COLO668 (cell line): ENCODE measurements around the gene ITGBL1.

Experiments
- DNase-seq: peaks from one replicate; lab custom pipeline; 2025; ENCODE audit not compliant: unreplicated experiment; lab: John Stamatoyannopoulos, UW

The ITGBL1 gene

DNA sequence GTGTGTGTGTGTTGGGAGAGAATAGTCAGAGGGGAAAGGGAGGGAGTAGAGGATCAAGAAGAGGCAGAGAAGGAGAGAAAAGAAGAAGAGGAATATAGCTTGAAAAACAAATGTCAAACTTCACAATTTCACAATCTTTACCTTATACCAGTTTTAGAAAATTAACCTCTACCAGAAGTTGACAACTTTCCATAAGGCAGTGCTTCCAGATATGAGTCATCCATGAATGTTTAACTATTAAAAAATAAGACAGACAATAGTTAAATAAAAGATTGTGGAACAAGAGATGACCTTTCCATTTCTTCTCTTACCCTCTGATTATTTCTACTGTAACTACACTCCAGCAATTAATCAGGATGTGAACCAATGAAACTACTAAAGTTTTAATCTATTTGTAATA, 229.4 kb downstream of the ITGBL1 start:
- DNase-seq, result no peak

DNA sequence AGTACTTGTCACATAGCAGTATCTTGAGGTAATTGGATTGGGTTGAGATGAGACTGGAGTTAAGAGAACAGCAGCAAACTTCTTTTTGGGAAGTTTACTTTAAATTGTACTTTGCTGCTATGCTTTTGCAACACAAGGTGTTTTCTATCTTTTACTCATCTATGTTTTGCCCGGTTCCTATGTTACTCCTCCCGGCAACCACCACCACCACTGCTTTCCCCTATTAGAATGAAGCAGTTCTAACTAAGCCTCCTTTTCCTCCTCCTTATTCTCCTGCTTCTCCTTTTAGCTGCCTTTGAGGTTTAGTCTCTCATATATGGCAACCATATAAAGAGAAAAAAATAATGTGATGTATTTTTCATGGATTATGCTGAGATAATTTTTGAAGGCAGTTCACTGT, 233.5 kb downstream of the ITGBL1 start:
- DNase-seq, result no peak

DNA sequence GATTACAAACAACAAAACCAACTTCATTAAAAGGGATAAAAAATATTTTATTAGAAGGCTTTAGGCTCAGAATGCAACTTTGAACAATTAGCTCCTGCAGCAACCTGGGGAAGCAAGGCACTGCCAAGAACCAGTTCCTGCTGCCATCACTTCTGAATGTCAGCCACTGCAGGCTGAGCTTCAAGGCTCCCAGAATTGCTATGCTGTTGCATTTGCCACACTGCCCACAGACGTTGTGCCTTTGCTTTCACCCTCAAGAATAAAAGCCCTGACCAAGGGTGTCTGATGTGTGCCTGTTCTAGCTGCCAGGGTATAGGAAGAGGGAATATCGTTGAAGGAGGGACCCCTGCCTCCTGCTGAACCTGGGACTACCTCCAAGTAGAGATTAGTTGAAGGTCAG, 238.4 kb downstream of the ITGBL1 start:
- no peak for DNase-seq

DNA sequence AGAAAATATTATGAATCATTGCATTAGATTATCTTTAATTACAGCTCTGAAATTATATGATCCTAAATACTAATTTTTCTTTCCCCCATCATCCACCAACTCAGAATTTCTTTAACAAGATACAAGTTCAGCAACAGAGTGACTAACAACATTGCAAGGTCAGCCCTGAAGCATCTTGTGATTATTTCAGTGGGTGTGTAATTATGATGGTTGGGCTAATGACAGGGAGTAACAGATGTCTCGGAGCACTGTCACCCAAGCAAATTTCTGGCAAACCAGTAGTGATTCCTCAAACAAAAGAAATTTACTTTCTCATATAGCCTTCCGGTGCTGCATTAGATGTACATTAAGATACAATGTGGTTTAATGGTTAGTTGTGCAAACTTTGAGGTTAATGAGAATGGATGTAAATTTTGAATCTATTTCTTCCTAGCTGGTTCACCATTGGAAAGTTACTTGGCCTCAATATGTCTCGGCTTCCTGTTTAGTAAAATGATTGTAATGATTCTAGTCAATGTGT, 238.9 kb downstream of the ITGBL1 start:
- no peak for DNase-seq

DNA sequence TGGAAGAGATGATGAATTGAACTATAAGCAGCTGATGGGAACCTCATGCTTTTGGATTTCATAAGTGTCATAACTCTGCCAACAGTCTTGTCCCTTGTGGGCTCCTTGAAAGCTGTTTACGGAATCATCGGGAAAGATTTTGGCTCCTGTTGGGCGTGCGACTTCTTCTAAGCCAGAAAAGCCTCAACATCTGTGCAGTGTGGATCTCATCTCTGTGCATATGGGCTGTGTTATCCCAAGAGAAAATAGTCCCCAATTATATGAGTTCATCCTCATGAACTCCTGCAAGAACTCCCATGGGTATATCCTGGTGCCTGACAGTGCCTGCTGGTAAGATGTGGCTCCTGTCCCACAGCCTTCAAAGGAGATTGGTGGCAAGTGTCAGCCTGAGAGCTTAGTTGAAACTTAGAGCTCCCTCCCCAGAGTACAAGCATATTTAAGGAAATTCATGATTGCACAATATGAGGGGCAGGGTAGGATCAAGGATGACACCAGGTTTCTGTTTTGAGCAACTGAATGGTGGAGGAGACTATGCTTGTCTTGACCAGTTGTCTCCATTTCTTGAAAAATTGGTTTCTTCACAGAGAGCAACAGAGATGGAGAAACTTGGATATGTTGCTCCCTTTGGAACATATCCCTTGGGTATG, 243.5 kb downstream of the ITGBL1 start:
- no peak for DNase-seq

DNA sequence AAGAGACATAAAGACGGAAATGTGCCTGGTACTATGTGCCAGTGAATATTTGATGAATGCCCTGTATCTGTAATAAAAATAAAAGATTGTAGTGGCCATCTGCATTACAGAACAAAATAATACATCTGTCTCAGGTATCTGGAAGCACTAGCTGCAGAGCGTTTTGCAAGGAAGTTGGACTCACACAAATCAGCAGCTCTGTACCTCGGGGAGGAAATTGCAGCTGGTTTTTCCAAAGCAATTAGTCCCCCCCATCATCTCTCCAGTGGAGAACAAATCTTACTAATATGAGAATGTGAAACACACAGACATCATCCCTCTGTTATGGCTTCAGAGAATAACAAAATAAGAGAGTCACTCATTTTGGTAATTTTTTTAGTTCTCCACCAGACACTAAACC, 245.3 kb downstream of the ITGBL1 start:
- no peak for DNase-seq

DNA sequence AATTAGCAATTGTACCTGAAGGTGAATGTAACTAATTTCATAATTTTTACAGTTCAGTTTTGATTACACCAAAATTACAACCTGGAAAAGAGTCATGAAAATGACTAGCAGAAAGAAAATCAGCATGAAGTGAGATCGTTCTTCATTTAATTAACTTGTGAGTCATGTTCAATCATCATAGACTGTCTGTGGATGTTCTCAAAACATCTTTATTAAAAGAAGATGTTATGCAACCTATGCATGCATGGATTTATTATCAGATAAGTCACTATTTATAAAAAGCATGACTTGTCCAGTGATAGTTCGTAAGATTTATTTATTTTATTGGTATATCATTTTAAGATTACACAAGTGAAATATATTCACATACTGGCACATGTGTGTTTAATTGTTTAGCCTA, 245.9 kb downstream of the ITGBL1 start:
- DNase-seq, result no peak

DNA sequence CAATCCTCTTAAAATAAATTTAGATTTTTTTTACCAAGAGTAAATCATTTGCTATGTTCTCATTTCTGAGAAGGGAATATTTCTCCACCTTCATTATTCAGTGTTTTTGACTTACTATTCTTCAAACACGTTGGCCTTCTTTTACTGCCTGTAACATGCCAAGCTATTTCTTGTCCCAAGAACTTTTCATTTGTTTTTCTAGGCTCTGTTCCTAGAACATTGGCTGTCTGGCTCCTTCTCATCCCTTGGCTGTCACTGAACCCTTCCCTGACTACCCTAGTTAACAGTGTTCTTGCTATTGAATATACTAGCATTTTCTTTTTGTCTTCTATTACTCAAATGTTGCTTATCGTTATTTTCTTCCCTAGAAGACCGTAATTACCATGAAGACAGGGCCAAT, 248.1 kb downstream of the ITGBL1 start:
- DNase-seq, result no peak

DNA sequence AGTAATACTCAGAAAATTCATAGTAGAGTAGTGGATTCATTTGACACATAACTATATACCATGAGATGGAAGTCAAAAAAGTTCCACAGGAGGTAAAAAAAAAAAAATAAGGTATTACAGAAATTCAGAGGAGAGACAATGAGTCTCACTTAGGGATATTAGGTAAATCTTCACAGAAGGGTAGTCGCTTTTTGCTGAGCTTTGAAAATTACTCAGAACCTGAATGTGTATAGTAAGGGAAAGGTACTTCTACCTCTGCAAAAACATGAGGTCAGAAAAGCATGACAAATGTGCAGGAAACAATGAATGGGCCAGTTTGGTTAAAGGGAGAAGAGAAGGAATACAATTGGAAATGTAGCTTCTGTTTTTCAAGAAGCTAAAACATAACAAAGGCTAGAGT, 250.6 kb downstream of the ITGBL1 start:
- no peak for DNase-seq

DNA sequence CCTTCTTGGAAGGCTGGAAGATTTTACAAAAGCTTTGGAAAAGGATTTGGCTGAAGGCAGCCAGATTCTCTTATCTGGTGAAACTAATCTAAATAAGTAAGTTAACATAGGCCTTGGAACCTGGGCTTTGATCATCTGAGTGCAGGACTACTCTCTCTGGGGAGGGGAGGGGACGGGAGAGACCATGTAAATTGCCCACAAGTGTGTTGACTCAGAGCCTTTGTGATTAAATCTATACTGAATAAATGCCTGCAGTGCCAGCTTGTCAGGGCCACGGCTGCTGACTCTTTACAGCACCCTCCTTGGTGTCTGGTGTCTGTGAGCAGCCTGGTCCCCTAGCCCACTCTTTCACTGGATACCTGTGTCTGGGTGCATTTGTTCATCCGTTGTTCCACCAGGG, 251.4 kb downstream of the ITGBL1 start:
- DNase-seq, result no peak

DNA sequence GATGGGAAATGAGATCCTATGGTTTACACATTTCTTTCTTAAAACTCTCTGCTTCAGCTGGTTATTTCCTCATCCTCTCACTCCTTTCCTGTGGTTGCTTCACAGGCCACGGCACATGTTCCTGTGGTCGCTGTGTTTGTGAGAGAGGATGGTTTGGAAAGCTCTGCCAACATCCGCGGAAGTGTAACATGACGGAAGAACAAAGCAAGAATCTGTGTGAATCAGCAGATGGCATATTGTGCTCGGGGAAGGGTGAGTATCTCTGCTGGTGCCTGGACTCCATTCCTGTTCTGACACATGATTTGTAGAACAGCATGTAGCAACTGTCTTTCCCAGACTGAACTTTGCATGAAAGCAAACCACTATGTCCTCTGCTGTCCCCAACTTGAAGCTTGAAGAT, 254.2 kb downstream of the ITGBL1 start:
- DNase-seq, result no peak

DNA sequence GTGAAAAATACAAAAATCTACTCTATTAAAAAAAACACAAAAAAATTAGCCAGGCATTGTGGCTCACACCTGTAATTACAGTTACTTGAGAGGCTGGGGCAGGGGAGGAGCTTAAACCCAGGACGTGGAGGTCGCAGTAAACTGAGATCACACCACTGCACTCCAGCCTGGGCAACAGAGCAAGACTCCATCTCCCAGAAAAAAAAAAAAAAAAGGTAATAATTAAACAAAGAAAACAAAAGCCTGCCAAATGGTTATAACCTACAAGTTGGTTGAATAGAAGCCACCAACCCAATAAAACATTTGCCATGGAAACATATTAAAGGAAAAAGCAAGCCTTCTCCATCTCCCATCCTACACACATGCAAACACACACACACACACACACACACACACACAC, 255.2 kb downstream of the ITGBL1 start:
- no peak for DNase-seq

DNA sequence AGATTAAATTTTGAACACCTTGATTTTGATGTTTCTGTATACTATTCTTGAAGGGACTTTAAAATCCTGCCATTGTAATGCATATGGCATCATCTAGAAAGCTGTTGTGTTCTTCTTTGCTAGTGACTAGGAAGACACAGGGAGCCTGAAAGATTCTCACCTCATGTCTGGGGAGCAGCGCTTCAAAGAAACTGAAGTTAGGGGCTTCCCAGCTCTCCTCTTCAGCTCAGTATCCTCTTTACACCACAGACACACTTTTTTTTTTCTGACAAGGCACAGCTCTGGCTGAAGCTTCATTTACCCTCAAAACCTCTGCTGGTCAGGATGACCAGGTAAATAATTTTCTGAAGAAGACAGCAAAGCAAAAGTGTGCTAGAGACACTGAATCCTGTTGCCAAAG, 255.6 kb downstream of the ITGBL1 start:
- DNase-seq, result no peak

DNA sequence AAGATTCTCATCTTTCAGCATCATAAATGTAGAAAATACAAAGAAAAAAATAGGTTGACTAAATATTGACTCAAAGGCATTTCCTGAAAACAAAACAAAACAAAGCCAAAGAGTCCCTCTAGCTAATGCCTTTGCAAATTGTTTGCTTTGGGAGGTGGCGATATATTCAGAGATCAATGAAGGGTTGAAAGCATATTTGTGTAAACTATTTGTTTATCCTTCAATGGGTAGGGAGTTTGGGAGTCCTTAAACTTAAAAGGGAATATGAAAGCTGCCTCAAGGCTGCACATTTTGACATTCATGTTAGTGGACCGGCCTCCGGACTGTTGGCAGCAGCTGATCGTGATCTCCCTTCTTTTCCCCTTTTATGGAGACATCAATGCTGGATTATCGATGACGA, 257.5 kb downstream of the ITGBL1 start:
- DNase-seq, result peak; percentile 36

DNA sequence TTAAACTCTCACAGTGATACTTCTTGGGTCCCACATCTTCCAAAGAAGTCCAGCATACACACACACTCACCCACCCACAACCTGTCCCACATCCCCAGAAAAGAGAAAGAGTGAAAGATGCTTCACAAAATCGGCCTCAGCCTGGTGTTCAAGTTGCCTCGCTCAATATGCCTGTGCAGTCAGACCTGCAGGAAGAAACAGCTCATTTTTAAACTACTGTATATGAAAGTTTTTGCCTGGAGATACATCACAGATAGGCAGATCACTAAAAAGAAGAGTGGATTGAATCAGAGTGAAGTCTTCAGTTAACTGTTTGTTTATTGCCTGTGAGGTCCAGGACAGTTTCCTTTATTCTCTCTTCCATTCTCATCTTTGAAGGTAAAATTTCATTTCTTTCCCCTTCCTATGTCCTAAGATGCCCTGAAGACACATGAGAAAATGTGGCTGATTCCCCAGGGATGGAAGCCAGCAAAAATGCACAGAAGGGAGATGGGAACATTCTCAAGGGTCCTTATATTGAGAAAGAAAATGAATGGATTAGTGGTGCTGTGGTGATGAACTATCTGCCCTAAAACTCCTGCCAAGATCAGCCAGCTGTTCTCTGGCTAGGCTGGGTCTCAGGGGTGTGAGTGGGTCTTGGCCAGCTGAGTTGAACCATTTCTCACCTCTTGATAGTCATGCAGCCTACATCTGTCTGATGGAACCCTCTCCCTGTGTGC, 259.0 kb downstream of the ITGBL1 start:
- DNase-seq, result no peak

DNA sequence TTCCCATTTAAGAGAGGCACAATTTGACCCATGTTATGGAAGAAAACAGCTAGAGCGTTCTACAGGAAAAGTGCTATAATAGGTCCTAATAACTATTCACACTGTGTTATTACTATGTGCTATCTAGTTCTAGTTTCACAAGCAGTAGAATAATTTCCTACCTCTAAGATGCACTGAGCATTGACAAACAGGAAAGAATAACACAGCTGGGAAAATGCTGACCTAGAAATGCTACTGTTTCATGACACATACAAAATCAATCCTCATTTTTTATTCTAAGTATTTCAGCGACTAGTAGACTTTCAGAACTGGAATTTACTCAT, 259.5 kb downstream of the ITGBL1 start:
- DNase-seq, result no peak

DNA sequence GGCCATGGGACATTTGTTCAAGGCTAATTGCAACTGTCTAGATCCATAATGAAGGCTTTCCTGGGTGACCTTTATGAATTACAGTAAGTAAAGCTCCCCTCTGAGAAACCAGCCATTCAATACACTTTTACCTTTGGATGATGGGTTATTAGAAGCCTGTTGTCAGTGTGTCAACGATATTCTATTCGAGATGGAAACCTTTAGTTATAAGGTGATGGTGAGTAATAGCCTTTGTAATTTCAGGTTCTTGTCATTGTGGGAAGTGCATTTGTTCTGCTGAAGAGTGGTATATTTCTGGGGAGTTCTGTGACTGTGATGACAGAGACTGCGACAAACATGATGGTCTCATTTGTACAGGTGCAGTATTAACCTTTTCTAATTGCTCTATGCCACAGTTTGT, 261.7 kb downstream of the ITGBL1 start:
- DNase-seq, result no peak

DNA sequence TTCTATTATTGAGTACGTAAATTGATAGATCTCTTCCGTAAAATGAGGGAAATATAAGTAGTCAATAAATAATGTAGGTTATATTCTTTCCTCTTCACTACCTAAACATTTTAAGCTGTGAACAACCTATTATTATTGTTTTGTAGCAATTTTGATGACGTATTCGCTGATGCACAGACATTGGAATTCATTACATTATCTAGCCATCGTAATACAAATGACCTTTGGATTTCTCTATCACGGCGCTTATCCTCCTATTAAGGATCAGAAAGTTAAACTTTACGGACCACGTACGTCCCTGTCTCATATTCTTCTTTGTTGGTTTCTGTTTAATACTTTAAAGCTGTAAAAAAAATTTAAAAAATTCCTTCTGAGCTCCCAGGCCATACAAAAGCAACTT, 264.9 kb downstream of the ITGBL1 start:
- DNase-seq, result no peak

DNA sequence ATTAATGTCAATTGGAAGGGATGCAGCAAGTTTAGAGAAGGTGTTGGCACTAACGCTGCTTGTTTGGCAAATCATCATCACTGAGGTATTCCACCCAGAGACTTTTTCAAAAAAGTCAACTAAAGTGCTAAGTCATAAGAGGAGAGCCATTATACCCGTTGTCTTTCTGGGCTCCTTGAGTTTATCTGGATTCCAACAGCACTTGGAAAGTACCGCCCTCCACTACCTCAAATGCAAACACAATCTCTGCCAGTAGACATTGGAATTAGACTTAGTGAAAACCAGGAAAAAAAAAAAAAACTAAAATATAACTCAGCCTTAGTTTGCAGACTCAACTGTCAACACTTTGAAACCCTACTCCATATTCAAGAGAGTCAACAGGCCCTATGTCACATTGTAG, 266.0 kb downstream of the ITGBL1 start:
- no peak for DNase-seq

DNA sequence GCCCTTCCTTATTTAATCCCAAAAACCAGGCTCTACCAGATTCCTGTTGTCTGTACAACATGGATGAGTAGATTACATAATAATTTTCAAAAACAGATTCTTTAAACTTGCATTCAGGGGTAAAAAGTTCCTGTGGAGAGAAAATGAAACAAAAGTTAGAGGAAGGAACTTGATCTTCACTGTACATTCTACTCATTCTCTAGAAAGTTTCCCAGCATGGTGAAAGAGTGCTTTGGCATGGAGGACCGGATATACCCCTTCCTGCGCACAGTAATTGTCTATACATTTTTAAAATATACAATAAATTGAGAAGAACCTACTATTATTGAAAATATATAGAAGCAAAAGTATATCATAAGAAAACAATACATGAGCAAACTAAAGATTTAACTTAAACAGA, 274.2 kb downstream of the ITGBL1 start:
- no peak for DNase-seq

DNA sequence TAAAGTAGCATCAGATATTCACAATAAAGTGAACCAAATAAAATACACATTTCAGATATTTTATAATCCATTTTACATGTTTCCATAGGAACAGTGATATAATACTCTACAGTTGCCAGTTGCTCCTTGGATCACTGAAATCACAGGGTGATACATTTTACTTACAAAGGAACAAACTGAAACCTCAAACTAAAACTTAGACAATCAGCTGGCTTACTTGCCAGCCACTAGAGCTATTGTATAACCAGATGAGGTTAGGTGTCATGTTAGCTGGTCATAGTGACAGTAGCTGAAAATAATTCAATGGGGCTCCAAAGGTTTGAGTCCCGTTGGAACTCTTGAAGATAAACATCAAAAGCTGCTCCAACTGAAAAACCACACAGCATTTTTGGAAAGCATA, 274.6 kb downstream of the ITGBL1 start:
- no peak for DNase-seq

DNA sequence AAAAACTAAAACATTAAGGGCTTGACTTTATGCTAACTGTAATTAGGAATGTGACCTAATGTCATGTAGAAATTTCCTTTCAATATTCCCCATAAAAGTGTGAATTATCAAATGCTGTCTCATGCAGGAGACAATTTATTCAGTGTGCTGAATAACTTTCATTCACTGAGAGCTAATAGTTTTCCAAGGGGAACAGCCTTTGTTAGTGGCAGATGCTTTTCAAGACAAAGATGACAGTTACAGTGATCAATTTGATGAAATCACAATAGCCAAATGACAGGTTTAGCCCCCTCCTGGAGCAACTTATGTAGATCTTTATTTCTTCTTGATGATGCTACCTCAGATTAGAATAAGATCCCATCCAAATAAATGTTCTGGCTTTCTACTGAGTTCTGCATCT, 275.5 kb downstream of the ITGBL1 start:
- DNase-seq, result no peak

DNA sequence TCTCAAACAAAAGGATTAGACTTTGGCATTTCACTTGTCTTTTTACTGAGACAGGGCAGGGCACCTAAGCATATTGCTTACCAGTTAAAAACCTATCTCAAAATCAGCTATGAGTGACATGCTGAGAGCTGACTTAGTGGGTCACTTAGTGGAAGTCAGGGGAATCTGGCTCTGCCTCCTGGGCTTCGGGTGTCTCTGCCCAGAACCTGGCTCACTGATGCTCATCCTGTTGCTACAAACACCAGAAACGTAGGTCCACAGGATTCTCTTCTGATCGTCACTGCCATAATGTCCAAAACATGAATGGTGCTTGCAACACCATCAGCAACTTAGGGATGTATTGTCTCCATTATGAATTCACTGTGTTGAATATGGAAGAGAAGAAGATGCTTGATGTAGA, 276.1 kb downstream of the ITGBL1 start:
- DNase-seq, result no peak
